Stimulated activated naive CD8-positive, alpha-beta T cell treated with anti-CD3 and anti-CD28 coated beads, Interleukin-15, Interleukin-2, amounts not matched to agents 100 U/mL and 50 U/mL, for 24 hours (primary cell): Measurements from ENCODE around the gene APBB2.
"Not testable (repeated sequence)": the region's sequence is repeated elsewhere in the genome, so short reads cannot be mapped to it uniquely, and the experiment has no call there.

Source experiments
- ATAC-seq: fragments of 150-1000 bp; cut with Tn5 transposase; one replicate; pipeline ENCODE4 v1.10.0; 2021
- DNase-seq: peaks from one replicate; pipeline ENCODE4 v3.0.0; 2021

Gene APBB2

GRCh38 chr4:40934676-40935075 is 279.7 kb downstream of the APBB2 start:
- no peak for DNase-seq
- ATAC-seq: no peak

GRCh38 chr4:40933272-40934053 is 280.9 kb downstream of the APBB2 start:
- DNase-seq: no peak

DNA sequence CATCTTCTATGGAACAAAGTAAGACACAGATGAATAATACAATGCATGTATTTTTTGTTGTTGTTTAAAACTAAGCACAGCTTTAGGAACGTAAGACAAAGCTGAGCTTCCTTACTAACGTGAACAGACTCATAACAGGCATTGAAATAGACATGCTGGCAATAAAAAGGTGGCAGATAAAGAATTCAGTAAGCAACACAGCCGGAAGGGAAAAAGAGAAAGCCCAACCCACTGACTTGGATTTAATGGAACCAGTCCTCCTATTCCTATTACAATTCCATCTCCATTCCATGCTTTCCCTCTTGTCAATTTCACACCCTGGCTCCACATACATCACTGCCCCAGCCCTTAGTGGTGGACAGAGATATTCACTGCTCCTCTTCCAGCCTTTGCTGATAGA is 282.5 kb downstream of the APBB2 start:
- DNase-seq (no peak), ATAC-seq (no peak)

More at GRCh38 chr4:40933272-40934053, 280.9 kb downstream of the APBB2 start:
- ATAC-seq: no peak

DNA sequence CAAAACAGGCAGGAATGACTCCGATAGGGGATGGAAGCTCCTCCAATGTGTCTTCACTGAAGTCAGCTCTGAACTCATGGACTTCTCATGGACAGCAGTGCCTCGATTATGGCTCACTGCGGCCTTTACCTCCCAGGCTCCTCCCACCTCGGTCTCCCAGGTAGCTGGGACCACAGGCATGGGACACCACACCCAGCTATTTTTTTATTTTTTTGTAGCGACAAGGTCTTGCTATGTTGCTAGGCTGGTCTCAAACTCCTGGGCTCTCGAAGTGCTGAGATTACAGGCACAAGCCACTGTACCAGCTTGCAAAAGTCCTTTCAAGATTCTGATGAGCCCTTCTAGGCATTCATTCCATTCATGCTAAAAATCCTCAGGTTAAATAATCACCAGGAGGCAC is 283.1 kb downstream of the APBB2 start:
- DNase-seq (no peak), ATAC-seq (no peak)

- DNase-seq (no peak), ATAC-seq (no peak)
Measured at GRCh38 chr4:40927074-40927473, 287.3 kb downstream of the APBB2 start.

- DNase-seq (no peak), ATAC-seq (no peak)
Measured at GRCh38 chr4:40924793-40925117, 289.6 kb downstream of the APBB2 start.

GRCh38 chr4:40924096-40924792 is 290.1 kb downstream of the APBB2 start:
- DNase-seq (peak; percentile 90), ATAC-seq (peak; percentile 80)

- DNase-seq: no peak
- ATAC-seq: no peak
Measured at GRCh38 chr4:40923316-40924095, 290.8 kb downstream of the APBB2 start.

GRCh38 chr4:40919976-40920375 is 294.4 kb downstream of the APBB2 start:
- DNase-seq, ATAC-seq: not testable (repeated sequence)

GRCh38 chr4:40918330-40918729 is 296.0 kb downstream of the APBB2 start:
- ATAC-seq (no peak), DNase-seq (no peak)

DNA sequence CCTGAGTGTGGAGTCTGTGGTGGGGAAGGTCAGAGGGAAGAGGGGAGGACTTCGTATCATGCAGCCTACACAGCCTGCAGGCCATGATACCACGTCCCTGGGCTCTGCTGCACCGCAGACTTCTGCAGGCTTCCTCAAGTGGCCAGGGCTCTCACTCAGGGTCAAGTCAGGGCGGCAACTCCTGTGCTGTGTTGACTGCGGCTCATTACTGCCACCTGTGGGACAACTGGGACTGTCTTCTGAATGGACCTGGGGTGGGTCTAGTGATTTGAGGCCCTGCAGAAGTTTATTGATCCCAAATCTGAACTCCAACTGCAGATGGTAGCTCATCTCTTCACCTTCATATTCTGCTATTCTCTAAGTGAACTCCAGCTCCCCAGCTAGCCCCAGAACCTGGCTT is 297.5 kb downstream of the APBB2 start:
- peak; percentile 64 for DNase-seq
- peak; percentile 79 for ATAC-seq

GRCh38 chr4:40916218-40916555 is 298.2 kb downstream of the APBB2 start:
- ATAC-seq: no peak
- DNase-seq: no peak

DNA sequence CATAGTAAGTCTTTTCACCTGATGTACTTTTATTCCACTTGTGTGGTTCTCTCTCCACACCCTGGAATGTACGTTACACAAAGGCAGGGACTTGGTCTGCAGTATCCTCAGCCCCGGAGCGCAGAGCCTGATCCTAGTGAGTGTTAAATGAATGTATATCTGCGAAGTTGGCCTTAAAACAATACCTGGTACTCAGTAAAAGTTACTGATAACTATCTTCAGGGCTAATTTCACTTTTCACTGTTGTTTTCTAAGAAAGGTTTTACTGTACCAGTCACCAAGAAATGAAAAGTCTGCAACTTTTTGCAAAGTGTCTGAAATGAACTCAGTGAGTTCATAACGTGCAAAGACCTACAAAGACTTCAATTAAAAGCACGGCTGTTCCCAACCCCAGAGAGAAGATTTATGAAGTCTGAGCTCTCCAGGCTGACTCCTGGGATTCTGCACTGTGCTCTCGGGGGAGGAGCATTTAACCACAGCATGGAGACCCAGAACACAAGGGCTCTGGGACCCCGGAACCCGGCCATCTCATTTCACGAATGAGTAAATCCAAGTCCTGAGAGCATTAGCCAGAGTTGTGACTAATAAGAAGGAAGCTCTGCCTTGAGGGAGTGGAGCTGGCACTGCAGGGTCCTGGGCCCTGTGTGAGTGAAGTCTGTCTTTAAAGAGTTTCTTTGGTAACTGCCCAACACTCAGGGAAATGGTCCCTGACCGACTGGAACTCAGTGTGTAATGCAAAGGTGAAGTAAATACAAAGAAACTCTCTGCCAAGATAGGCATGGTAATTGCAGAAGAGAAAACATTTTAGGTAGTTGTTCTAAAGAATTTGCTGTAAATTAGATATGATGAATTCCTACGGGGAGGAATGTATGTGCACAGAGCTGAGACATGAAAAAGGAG is 298.8 kb downstream of the APBB2 start:
- DNase-seq (no peak), ATAC-seq (peak; percentile 56)

DNA sequence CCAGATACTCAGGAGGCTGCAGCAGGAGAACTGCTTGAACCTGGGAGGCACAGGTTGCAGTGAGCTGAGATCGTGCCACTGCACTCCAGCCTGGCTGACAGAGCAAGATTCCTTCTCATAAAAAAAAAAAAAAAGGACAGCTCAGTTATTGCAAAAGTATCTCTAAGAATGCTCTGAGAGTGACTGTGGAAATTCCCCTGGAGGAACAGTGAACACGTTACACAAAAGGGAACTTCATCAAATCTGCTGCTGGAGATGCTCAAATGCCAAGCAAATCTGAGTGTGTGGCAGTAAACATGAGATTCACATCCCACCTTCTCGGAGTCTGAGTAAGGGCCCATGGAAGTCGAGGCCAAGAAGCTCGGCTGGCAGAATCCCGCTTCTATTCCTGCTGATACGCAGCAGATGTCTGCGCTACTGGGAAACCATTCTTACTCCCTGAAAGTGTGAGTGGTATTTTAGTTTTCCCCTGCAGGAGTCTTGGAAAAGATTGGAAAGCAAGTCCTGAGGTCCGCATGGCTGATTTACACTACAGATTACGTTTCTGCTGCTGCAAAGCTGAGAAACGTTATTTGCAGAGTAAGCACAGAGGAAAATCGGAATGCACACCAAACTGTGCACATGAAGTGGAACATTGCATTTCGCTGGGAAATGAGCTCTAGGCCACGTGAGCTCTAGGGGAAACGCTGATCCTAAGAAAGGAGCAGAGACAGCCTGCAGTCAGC is 301.7 kb downstream of the APBB2 start:
- ATAC-seq (no peak), DNase-seq (no peak)

DNA sequence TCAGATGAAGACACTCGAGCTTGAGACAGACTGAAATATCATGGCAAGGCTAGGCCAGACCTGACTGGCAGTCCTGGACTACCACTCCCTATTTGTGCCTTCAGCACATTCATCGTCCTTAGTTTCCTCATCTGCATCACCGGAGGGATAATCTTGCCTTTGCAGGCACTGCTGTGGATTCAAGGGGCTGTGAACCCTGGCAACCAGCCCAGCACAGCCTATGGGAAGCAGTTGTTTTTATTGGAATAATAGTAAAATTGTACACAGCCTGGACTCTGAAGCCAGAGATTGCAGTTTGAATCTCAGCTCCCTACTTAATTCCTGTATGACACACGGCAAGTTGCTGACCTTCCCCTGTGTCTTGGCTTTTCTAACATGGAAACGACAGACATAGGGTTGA is 303.6 kb downstream of the APBB2 start:
- DNase-seq (no peak), ATAC-seq (no peak)

DNA sequence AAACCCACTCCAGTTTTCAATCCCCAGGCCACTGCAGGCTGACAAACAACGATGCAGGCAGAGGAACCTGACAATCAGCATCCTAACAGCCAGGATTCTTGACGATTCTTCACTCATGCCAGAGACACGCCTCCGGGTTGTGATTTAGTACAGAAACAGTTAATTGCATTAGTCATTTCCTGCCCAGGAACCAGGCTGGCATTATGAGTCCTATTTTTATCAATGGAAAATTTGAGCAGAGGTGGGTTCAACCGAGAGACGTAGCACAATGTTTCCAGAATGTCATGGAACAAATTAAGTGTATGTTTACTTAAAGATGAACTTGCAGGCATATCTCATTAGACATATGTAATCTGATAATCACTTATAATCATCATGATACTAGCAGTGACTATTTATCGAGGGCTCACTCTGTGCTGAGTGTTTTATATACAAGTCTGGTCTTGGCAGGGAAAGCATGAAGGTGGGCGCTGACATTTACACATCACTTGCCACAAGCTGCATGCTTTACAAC is 304.9 kb downstream of the APBB2 start:
- peak; percentile 53 for DNase-seq
- ATAC-seq: peak; percentile 83

GRCh38 chr4:40908702-40909362 is 305.5 kb downstream of the APBB2 start:
- DNase-seq (peak; percentile 74), ATAC-seq (peak; percentile 67)

- no peak for DNase-seq
- no peak for ATAC-seq
Measured at GRCh38 chr4:40908297-40908696, 306.0 kb downstream of the APBB2 start.

DNA sequence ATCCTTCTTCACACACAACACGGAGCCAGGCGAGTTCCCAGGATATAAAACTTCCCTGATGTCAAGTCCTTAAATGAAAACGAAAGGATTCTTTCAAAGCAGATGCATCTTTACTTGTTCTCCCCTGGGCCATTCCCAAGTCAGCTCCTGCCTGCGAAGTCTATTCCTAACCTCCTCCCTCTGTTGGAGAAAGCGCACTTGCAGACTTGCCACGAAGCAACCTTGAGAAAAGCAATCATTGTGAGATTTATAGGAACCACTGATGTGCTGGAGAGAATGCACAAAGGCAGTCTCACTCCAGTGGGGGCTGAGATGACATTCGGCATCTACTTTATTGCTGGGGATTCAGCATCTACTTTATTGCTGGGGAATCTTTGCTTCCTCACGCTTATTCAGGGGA is 308.9 kb downstream of the APBB2 start:
- no peak for DNase-seq
- ATAC-seq: no peak

DNA sequence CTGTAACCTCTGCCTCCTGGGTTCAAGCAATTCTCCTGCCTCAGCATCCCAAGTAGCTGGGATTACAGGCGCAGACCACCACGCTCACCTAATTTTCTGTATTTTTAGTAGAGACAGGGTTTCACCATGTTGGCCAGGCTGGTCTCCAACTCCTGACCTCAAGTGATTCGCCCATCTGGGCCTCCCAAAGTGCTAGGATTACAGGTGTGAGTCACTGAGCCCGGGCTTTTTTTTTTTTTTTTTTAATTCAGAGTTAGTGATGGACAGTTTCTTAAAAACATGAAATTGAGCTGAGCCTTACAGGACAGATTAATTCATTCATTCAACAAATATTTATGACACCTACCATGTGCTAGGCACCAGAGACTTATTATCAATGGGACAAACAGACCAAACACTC is 313.8 kb downstream of the APBB2 start:
- not testable (repeated sequence) for DNase-seq

More for the DNA sequence above, 313.8 kb downstream of the APBB2 start:
- ATAC-seq: not testable (repeated sequence)
